ENCODE data around the gene LOXL1.

LOXL1 gene

GRCh38 chr15:73981761-73982221 lies 55.5 kb downstream of the LOXL1 start:
- ChIA-PET CTCF (interaction anchor here (0.6 to 2.3 kb wide), 3 partner anchors 9 to 55 kb away, joined by 3 to 8 read pairs (median 3); no protein-coding TSS in a partner anchor), POLR2A (ENCODE audit: low non-redundant PET) (no interaction called here)
- no peak for DNase-seq (ENCODE audit: low spot score)
- peak overlapping the region; percentile 99 for H3K27ac ChIP-seq
- TF ChIP-seq CTCF (conservative IDR thresholded peaks at IDR 0.05; ENCODE audit: low read depth): no peak

GRCh38 chr15:73982222-73982962 lies 56.1 kb downstream of the LOXL1 start:
- no peak for DNase-seq (ENCODE audit: low spot score)
- ChIA-PET CTCF (interaction anchor here (0.6 to 2.3 kb wide), 4 partner anchors 9 to 1188 kb away, joined by 3 to 8 read pairs (median 4); partner anchors contain the start of gene PML), POLR2A (ENCODE audit: low non-redundant PET) (interaction anchor here (1.3 kb wide), 1 partner anchor 12 kb away, joined by 4 read pairs; the partner anchor contains the start of gene PML)
- TF ChIP-seq CTCF (conservative IDR thresholded peaks at IDR 0.05; ENCODE audit: low read depth): no peak
- peak overlapping the region; percentile 99 for H3K27ac ChIP-seq

- no peak for TF ChIP-seq CTCF (conservative IDR thresholded peaks at IDR 0.05; ENCODE audit: low read depth)
- CTCF ChIA-PET: interaction anchor here (0.6 to 2.3 kb wide), 5 partner anchors 9 to 1189 kb away, joined by 3 to 8 read pairs (median 5); partner anchors contain the start of gene PML
- POLR2A ChIA-PET (ENCODE audit: low non-redundant PET): interaction anchor here (0.5 to 1.3 kb wide), 2 partner anchors 11 to 689 kb away, joined by 4 read pairs; partner anchors contain the start of gene PML
- peak overlapping the region; percentile 99 for H3K27ac ChIP-seq
- DNase-seq (ENCODE audit: low spot score): peak; percentile 75
These were observed 57.0 kb downstream of the LOXL1 start for GRCh38 chr15:73983211-73983727.

GRCh38 chr15:73983773-73984172 lies 57.5 kb downstream of the LOXL1 start:
- no peak for TF ChIP-seq CTCF (conservative IDR thresholded peaks at IDR 0.05; ENCODE audit: low read depth)
- CTCF ChIA-PET: interaction anchor here (0.7 to 1.6 kb wide), 3 partner anchors 9 to 19 kb away, joined by 5 to 6 read pairs (median 5); partner anchors contain the start of gene PML
- POLR2A ChIA-PET (ENCODE audit: low non-redundant PET): interaction anchor here (0.5 to 1.3 kb wide), 2 partner anchors 11 to 689 kb away, joined by 4 read pairs; partner anchors contain the start of gene PML
- H3K27ac ChIP-seq: peak overlapping the region; percentile 99
- DNase-seq (ENCODE audit: low spot score): no peak

GRCh38 chr15:73984208-73984979 lies 58.1 kb downstream of the LOXL1 start:
- ChIA-PET POLR2A (ENCODE audit: low non-redundant PET) (no interaction called here), CTCF (interaction anchor here (0.6 to 1.4 kb wide), 2 partner anchors 8 to 15 kb away, joined by 3 to 6 read pairs; no protein-coding TSS in a partner anchor)
- peak overlapping the region; percentile 99 for H3K27ac ChIP-seq
- no peak for DNase-seq (ENCODE audit: low spot score)
- no peak for TF ChIP-seq CTCF (conservative IDR thresholded peaks at IDR 0.05; ENCODE audit: low read depth)
